Adrenal gland (tissue), 5 donors: ENCODE data around the gene PRKCA.

Source experiments
- CTCF ChIP-seq, 6 experiments: fragments of 450-650 bp in 4 of 6; fragments of 200-600 bp in 2 of 6; sonication (generic) in 1 of 6; IDR thresholded peaks; 1 replicate in 5 of 6; 2 replicates in 1 of 6; pipeline versions ENCODE4 v1.5.1 to v1.8.0; 2016 to 2021; ENCODE audit warnings: antibody characterized with exemption in 6 of 6, mild to moderate bottlenecking in 2 of 6, moderate library complexity in 1 of 6
- POLR2A ChIP-seq, 2 donors: fragments of 450-650 bp; IDR thresholded peaks; one replicate each; pipeline ENCODE4 v1.6.1; 2017; ENCODE audit warnings: antibody characterized with exemption in 2 of 2, mild to moderate bottlenecking in 2 of 2, moderate library complexity in 1 of 2
- donor health status: DM: no; HTN: no; CAD: no.

GRCh38 chr17:66373944-66374817, 71.8 kb downstream of the PRKCA start:
- TF ChIP-seq CTCF (IDR thresholded peaks at IDR 0.05) (no peak), POLR2A (IDR thresholded peaks at IDR 0.05) (no peak)
